Dedifferentiated amniotic fluid mesenchymal stem cell (primary cell): Measurements from ENCODE around the gene ETFB.
A peak's percentile ranks its signal among the peaks of the same experiment; 100 is the strongest.

Experiments used
- DNase-seq: peaks from one replicate; pipeline ENCODE4 v3.0.0-alpha.2; 2016; ENCODE audit errors: extremely low spot score

The ETFB gene

DNA sequence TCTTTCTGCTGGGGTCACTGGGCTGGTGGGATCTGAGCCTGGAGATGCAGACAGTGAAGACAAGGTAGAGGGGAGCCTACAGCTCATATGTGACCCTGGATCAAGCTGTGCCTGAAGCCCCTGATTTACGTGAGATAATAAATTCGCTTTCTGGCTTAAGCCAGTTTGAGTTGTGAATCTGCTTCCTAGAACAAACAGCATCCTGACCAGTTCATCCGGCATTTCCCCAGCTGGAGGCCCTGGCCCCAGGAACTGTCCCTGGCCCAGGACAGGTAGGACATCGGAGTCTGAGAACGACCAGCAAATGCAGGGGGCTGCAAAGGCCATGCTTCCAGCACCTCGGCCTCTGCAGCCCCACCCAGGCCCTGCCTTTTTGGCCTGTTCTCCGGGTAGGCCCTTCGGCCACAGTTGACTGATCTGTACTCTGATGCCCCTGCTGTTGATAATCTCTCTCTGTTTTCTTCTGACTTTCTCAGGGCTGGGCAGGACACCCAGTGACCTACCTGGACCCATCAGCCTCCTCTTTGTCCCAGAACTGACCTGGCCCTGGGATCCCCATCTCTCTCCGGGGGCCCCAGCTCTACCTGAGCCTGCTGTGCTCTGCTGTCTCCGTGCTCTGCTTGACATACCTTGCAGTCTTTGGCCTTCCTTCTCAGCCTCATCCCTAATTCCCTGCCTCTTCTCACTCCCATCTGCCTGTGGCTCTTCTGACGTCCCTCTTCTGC is 14.8 kb downstream of the ETFB start:
- DNase-seq = no peak

DNA sequence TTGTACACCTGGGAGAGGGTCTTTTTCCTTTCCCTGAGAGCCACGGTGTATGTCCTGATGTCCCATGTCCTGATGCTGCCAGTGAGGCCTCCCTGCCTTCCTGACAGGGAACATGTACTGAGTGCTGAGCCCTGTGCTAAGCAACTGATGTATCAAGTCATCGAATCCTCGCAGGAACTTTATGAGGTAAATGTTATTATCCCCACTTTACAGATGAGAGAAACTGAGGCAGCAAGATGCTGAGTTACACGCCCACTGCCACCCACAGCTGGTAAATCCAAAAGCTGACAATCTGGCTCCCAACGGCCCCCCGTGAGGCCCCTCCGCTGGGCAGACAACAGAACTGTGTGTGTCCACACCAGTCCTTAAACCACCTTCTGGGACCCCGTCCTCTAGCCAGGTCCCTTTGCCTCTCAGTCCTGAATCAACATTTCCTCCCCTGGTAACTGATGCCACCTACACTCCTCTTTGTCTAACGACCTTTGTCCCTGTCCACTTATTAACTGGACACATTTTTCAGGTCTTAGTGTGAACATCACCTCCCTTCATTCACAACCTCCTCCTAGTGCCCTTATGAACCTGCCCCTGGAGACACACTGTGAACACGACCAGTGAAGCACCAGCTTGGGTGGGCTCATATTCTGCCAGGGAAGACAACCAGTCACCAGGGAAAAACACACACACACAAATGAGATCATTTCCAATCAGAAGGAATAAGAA is 18.8 kb downstream of the ETFB start:
- no peak for DNase-seq

DNA sequence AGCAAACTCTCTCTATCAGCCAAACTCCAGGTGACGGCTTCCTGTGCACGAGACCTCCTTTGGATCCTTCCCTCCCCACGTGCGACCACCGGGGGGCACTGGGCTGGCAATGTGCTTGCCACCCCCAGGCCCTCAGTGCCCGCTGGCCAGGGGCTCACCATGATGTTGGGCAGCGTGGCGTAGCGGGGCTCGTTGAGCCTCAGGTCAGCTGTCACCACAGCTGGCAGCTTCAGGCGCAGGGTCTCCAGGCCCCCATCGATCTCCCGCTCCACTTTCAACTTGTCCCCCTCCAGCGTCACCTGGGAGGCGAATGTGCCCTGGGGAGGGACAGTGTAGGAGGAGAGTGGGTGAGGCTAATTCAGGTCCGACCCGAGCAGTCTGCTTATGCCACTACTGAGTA is 19.4 kb downstream of the ETFB start:
- DNase-seq = no peak

DNA sequence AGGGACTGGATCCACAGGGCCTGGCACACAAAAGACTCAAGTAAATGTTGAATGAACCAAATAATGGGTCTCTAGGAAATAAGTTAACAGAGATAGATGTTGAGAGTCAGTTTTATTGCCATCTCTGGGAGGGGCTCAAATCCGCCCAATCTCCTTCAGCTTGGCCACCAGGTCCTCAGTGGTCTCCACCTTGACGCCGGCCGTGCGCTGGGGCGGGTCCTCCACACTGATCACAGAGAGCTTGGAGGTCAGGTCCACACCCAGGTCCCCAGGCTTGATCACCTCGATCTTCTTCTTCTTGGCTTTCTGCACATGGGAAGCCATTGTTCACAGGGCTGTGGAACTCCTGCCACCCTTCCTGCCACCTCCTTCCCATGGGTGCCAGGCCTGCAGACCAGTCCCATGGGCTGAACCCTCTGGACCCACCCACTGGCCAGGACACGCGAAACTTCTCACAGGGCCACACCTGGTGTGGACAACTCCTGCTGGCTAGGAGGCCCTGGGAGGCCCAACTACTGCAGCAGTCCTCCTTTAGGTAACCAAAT is 21.0 kb downstream of the ETFB start:
- DNase-seq = no peak

DNA sequence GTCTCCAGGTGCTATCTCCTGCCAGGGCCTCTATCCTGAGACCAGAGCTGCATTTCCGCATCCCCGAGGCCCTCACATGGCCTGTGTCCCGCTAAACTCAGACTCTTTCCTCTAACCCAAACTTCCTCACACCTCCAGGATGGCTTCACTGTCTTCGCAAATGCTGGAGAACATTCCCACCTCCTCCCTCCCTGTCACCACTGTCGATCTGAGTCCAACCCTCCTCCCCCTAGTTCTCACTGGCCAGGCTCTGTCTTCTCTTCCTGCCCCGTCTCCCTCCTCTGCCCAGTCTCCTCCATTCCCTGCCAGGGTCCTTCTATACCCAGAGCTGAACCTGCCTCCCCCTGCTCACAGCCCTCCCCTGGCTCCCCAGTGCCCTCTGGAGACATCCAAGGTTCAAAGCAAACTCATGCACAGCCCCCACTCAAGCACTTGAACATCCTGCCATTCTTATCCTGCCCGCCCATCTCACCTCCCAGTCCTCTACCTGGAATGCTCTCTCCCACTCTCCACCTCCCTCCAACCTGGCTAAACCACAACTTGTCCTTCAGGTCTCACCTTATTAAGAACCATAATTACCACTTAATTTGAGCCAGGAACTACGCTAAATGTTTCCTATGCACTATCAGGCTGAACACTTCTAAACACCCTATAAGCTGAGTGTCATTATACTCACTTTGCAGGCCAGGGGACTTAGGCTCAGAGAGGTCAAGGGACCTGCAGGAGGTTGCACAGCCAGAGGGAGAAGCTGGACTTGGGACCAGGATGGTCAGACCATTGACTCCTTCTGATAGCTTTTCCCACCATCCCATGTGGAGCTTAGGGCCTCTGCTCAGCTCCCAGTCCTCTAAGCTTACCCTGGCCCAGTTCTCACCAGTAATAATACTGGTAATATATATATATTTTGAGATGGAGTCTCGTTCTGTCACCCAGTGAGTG is 23.3 kb downstream of the ETFB start:
- DNase-seq = no peak

DNA sequence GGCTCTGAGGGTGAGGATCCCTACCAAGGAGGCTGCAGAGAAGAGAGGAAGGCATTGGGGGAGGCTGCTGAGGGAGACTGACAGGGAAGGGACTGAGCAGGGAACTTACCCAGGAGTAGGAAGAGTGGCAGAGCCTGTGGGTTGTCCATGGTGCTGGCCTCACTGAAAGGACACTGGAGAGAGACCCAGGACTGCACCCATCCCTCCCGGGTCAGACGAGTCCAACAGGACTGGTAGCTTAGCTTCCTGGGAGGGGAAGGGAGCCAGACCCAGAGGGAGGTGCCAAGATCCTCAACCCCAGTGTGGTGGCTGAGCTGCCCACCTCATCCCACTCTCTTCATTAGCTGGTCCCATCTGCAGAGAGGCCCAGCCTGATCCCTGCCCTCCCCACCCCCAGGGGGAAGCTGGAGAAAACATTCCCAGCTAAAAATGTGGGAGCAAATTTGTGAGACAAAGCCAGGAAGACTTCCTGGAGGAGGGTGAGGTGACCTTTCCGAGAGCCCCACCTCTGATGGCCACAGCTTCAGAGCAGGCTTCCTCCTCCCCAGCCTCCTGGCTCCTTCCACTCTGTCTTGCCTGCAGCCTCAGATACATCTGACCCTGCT is 24.1 kb downstream of the ETFB start, which contains the start of gene VSIG10L:
Gene VSIG10L, minus strand, starts transcription at position 164 of the 605 bp plus-strand sequence. Its CDS starts 15 bp downstream, at position 149.
- DNase-seq = no peak

DNA sequence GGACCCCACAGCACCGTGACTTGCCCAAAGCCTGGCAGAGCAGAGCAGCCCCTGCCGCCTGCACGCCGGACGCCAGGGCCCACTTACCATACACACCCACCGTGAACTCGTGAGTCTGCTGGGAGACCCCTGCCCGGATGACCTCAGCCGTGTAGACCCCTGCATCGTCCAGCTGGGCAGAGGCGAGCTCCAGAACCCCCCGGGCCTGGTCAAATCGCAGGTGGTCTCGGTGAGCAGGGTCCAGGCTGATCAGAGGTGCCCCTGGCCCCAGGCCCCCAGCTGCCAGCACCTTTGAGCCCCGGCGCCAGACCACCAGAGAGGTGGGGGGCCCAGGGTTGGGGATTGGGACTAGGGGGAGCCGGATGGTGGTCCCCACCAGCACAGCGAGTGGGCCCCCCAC is 25.1 kb downstream of the ETFB start:
- no peak for DNase-seq

DNA sequence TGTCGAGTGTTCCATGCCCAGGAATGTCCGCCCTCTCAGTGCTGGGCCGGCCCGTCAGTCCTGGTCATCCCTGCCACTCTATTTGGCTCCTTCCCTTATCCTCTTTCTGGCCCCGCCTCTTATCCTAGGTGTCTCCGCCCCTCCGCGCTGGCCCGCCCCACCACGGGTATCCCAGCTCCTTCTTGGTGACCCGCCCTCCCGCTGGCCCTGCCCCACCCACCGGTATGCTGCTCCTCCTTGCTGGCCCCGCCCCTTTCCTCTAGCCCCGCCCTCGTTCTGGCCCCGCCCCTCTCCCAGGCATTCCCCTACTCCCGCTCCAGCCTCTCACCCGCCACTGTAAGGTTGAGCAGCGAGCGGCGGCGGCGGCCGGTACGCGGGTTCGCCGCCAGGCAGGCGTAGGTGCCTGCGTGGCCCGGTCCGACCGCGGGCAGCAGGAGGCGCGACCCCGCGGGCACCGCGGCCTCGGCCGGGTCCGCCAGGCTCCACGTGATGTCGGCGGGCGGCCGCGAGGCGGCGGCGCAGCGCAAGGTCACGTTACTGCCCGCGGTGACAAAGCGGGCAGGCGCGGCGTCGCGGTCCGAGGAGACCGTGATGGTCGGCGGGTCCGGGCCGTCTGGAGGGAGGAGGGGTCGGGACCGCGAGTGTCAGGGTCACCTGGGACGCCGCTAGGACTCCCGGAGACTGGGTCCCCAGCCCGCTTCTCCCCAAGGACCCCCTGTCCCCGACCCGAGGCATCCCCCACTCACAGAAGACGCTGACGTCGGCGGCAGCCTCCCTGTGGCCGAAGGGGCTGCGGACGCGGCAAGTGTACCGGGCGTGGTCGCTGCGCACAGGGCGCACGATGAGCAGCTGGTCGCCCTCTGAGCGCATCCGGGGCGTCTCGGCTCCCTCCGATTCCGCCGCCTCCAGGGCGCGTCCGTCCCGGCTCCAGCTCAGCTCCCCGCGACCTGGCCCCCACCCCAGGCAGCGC is 26.2 kb downstream of the ETFB start:
- peak; percentile 98 for DNase-seq

DNA sequence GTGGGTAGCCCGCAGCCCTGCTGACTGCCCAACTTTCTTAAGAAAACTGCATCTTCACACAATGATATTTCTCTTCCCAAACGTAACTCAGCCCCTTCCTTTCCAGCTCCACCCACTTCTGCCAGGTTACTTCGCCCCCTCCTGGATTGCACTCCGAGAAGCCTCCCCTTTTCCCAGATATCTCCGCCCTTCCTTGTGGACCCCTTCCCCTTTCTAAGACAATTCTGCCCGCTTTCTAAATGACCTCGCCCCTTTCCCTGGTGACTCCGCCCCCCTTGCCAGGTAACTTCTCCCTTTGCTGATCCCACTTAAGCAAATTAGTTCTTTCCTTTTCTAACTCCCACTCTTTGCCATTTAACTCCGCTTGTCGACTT is 26.9 kb downstream of the ETFB start:
- no peak for DNase-seq

DNA sequence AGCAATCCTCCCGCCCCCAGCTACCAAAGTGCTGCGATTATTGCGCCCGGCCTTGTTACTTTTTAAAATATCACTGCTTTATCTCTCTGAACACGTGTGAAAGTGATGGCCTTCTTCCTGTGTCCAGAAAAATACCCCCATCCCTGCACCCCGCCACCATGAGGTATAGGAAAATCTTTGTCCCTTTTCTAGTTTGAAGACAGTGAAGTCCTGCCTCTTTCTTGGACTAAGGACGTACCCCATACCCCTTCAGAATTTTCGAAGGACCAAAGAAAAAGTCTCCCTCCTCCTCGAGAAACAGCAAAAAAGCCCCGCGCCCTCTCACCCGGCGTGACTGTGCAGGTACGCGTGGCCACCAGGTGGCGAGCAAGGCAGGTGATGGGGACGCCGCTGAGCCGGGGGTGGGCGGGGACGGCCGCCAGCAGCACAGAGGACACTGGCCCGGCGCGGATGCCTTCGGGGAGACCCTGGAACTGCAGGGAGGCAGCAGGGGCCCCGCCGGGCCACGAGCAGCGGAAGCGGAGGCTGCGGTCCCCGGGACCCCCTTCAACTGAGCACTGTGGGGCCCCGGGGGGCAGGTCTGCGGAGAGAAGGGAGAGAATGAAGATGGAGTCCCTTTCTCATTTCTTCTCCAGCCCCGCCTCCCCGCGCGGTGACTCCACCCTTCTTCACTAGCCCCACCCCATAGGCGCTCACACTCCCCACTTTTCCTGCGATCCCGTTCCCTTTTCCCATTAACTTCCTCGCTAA is 27.4 kb downstream of the ETFB start:
- DNase-seq = peak; percentile 56

DNA sequence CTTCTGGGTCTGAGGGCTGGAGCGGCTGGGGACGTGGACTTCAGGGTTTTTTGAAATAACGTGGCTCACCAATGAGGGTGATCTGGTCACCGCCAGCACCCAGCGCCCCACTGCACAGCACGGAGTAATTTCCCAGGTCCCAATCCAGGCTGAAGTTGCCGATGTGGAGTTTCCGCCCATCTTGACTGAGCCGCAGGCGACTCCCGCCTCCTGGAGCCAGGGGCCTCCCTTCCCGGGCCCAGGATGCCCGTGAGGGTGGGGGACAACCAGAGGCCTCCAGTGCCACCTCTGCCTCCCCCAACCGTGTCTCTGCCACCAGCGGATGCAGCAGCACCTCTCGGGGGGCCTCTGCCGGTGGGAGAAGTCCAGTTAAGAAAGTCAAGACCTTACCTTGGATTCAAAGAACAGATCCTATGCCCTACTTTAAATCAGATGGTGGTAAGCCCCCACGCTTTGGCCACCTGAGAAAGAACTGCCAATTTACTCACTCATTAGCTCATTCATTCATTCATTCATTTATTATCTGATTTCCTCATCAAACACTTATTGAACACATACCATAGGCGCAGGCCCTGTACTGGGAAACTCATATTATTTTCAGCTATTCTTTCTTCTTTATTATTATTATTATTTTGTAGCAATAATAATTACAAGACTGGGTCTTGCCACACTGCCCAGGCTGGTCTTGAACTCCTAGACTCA is 28.2 kb downstream of the ETFB start:
- DNase-seq = no peak

DNA sequence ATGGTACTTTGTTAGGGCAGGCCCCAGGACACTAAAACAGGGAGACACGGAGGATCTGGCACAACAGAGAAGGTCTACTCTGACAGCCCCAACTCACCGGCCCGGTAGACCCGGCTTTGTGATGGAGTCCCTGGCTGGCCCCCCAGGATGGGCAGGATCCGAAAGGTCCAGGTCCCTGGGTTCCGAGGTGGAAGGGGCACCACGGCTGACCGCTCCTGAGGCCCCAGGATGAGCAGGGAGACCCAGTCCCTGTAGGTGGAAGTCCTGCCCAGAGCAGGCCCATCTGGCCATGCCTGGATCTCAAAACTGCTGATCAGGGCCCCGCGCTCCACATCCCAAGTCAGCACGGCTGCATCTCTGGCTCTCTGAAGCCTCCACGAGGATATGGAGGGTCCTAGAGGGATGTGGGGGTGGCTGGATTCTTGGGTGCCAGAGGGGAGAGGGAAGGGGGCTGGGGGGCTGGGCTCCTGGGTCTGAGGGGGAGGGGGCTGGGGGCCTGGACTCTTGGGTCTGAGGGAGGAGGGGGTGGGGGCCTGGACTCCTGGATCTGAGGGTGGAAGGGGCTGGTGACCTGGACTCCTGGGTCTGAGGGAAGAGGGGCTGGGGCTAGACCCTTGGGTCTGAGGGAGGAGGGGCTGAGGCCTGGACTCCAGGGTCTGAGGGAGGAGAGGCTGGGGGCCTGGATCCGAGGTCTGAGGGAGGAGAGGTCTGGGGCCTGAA is 28.9 kb downstream of the ETFB start:
- DNase-seq = no peak

DNA sequence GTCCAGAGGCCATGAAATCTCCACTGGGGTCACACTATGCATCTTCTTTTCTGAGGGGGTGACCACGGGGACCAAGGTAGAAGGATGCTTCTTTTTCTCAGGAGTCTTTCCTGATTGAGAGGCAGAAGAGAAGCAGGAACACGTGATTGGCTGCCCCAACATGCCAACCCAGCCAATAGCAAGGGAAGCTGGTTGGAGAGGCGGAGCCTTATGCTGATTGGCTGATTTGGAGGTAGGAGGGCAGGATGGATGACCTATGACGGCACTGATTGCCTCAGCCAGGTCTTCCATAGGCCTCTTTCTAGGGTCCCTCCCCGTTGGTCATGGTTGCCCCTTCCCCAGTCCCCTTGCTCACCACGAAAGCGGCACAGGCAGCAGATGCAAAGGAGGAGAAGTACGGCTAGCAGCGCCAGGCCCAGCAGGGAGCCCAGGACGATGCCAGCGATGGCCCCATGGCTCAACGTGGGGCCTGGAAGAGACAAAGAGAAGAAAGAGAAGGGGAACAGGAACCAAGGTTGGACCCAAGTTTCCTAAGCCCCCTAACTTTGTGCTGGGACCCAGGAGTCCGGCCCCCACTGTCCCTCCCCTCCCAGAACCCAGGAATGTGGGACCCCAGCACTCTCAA is 32.2 kb downstream of the ETFB start:
- DNase-seq = no peak

DNA sequence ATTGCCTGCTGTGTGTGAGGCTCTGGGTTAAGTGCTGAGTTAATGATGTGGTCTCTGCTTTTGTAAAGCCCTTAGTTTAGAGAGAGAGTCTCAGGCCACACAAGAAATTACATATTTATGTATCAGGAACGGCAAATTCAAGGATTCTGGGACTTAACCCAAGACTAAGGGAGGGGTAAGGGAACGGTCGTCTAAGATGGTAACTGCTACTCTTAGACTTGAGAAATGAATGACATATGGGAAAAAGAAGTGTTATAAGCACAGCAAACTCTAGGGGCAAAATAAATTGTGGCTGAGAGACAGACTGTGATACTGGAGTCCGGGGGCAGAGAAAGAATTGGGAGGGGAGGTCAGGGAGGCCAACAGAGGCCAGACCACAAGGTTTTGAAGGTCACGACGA is 34.5 kb downstream of the ETFB start:
- no peak for DNase-seq

DNA sequence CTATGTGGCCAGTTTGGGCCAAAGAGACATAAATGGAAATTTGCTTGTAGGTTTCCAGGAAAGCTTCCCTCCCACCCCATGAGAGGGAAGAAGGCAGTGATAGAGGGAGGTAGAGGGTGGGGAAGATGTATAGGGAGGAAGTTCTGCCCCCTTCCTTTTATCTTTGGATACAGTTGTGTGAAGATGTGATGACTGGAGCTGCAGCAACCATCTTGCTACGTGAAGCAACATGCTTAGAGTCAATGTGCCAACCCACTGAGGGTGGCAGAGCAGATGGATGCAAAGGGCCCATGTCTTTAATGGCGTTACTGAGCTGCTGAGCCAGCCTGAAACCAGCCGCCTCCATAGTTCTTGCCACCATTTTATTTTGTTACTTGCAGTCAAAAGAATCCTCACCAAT is 35.0 kb downstream of the ETFB start:
- no peak for DNase-seq

DNA sequence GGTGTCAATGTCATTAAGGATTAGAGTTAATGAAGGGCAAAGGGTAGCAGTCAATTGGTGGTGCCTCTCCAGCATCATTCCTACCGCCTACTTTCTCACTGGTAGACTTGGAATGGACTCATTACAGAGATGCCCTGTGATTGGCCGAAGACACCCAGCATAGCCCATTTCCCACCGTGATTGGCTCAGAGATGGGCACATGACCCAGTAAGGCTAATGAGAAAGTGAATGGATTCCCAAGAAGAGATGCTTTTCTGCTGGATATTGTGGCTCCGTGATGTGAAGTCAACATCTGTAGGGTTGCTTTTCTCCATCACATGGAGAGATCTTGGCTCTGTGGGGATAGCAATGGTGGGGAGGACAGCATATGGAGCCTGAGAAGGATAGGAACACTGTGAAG is 35.8 kb downstream of the ETFB start:
- no peak for DNase-seq

DNA sequence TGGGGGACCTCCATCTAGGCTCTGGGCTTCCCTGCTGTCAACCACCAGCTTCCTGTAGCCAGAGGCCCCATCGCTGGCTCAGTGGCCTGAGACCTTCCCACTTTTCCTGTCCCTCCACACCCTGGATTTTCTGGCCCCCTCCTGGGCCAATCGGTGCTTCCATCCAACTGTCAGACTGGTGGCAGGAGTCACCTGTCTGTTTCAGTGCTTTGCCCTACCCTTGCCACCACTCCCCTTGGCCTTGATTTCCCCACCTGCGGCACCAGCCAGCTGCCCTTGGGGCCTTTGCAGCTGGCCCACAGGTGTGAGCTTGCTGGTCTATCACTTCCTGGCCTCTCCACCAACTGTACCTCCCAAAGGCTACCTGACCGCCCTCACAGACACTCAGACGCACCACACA is 36.8 kb downstream of the ETFB start:
- DNase-seq = no peak
